Nephron (organoid): ENCODE data around the gene MBNL1.

Experiments
- H3K27ac Mint-ChIP-seq, 3 experiments: 2 replicates each; pipeline ENCODE4 v1.8.0; 2020; ENCODE audit warnings: mixed read lengths in 3 of 3, mild to moderate bottlenecking in 2 of 3, moderate library complexity in 1 of 3
- H3K27me3 Mint-ChIP-seq: 2 replicates; pipeline ENCODE4 v1.8.0; 2021; ENCODE audit warnings: low read depth, mild to moderate bottlenecking, moderate library complexity, mixed read lengths
- H3K36me3 Mint-ChIP-seq: 2 replicates; pipeline ENCODE4 v1.8.0; 2020; ENCODE audit warnings: low read depth, mixed read lengths
- H3K4me1 Mint-ChIP-seq: 2 replicates; pipeline ENCODE4 v1.8.0; 2020; ENCODE audit warnings: mixed read lengths
- H3K4me3 Mint-ChIP-seq, 3 experiments: 2 replicates each; pipeline ENCODE4 v1.8.0; 2020; ENCODE audit warnings: mild to moderate bottlenecking in 3 of 3, mixed read lengths in 3 of 3, moderate library complexity in 2 of 3
- H3K9me3 Mint-ChIP-seq: 2 replicates; pipeline ENCODE4 v1.8.0; 2020; ENCODE audit warnings: mixed read lengths
- CTCF ChIP-seq, 3 experiments: fragments of 200-600 bp; sonication (generic); IDR thresholded peaks; one replicate each; pipeline ENCODE4 v1.5.0; 2021; ENCODE audit warnings: antibody characterized with exemption in 3 of 3; ENCODE audit not compliant: unreplicated experiment in 3 of 3

MBNL1 gene

GRCh38 chr3:152350776-152351175 lies 82.0 kb downstream of the MBNL1 start:
- no peak for TF ChIP-seq CTCF (IDR thresholded peaks at IDR 0.05; ENCODE audit: unreplicated experiment in 3 of 3)
- Mint-ChIP-seq H3K36me3 (no peaks in the 10 kb centered on the region), H3K27ac (no peak overlapping the region), H3K4me1 (no peaks in the 10 kb centered on the region), H3K27me3 (no peaks in the 10 kb centered on the region), H3K4me3 (no peak overlapping the region), H3K9me3 (no peaks in the 10 kb centered on the region)

GRCh38 chr3:152352554-152352953 lies 83.8 kb downstream of the MBNL1 start:
- no peaks in the 10 kb centered on the region for H3K27me3 Mint-ChIP-seq
- no peaks in the 10 kb centered on the region for H3K9me3 Mint-ChIP-seq
- no peak overlapping the region for H3K4me3 Mint-ChIP-seq
- no peaks in the 10 kb centered on the region for H3K36me3 Mint-ChIP-seq
- H3K27ac Mint-ChIP-seq = no peak overlapping the region
- no peaks in the 10 kb centered on the region for H3K4me1 Mint-ChIP-seq
- no peak for TF ChIP-seq CTCF (IDR thresholded peaks at IDR 0.05; ENCODE audit: unreplicated experiment in 3 of 3)

GRCh38 chr3:152353578-152353977 lies 84.8 kb downstream of the MBNL1 start:
- no peak for TF ChIP-seq CTCF (IDR thresholded peaks at IDR 0.05; ENCODE audit: unreplicated experiment in 3 of 3)
- Mint-ChIP-seq H3K27me3 (no peaks in the 10 kb centered on the region), H3K27ac (no peak overlapping the region), H3K4me3 (no peak overlapping the region), H3K36me3 (no peaks in the 10 kb centered on the region), H3K4me1 (no peaks in the 10 kb centered on the region), H3K9me3 (no peaks in the 10 kb centered on the region)

- no peaks in the 10 kb centered on the region for H3K27me3 Mint-ChIP-seq
- H3K9me3 Mint-ChIP-seq = no peaks in the 10 kb centered on the region
- no peaks in the 10 kb centered on the region for H3K36me3 Mint-ChIP-seq
- no peak overlapping the region for H3K27ac Mint-ChIP-seq
- H3K4me3 Mint-ChIP-seq = no peak overlapping the region
- TF ChIP-seq CTCF (IDR thresholded peaks at IDR 0.05; ENCODE audit: unreplicated experiment in 3 of 3) = no peak
- H3K4me1 Mint-ChIP-seq = no peaks in the 10 kb centered on the region
Observed at GRCh38 chr3:152355744-152356665, 87.3 kb downstream of the MBNL1 start.

GRCh38 chr3:152356870-152357276 lies 88.1 kb downstream of the MBNL1 start:
- no peak for TF ChIP-seq CTCF (IDR thresholded peaks at IDR 0.05; ENCODE audit: unreplicated experiment in 3 of 3)
- H3K27me3 Mint-ChIP-seq = no peaks in the 10 kb centered on the region
- H3K27ac Mint-ChIP-seq = peak overlapping the region in 1 of 3 experiments; percentile 27
- H3K4me3 Mint-ChIP-seq = no peak overlapping the region
- H3K4me1 Mint-ChIP-seq = no peaks in the 10 kb centered on the region
- H3K9me3 Mint-ChIP-seq = no peaks in the 10 kb centered on the region
- no peaks in the 10 kb centered on the region for H3K36me3 Mint-ChIP-seq

- Mint-ChIP-seq H3K4me3 (no peak overlapping the region), H3K4me1 (no peaks in the 10 kb centered on the region), H3K27ac (peak overlapping the region in 1 of 3 experiments; percentile 16), H3K27me3 (no peaks in the 10 kb centered on the region), H3K36me3 (no peaks in the 10 kb centered on the region), H3K9me3 (no peaks in the 10 kb centered on the region)
- TF ChIP-seq CTCF (IDR thresholded peaks at IDR 0.05; ENCODE audit: unreplicated experiment in 3 of 3) = no peak
Observed at GRCh38 chr3:152357587-152357986, 88.9 kb downstream of the MBNL1 start.
